HG03521 (cell line): Measurements from ENCODE around the gene SOHLH1.

Experiments
- ATAC-seq: cut with Tn5 transposase; IDR thresholded peaks from one replicate; pipeline ENCODE4 v1.9.1; 2021; ENCODE audit warnings: mild to moderate bottlenecking, moderate library complexity; ENCODE audit not compliant: unreplicated experiment

Gene SOHLH1

DNA sequence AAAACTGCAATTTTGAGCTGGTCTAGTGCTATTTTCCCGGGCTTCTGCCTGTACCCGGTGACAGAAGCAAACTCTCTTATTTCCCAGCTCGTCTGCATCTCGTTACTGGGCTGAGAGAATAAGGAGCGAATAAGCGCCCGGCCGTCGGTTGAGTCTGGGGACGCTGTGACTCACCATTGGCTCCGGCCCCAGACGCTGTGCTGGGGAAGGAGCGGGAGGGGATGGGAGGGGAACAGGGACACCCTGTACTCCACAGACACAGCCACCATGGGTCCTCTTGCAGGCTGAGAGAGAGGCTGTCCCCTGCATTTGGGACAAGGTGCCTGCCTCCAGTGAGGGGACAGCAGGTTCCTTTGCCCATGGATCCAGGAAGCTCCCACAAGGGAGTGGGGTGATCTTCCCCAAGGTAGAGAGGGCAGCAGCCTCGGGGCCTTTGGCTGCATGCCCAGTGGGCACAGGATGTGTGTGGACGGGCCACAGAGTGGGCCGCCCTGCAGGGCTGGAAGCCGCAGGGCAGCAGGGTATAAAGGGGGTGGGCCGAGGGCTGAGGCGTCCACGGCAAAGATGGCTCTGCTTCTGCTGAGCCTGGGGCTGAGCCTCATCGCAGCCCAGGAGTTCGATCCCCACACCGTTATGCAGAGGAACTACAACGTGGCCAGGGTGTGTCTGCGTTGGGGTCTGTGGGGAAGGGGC, 36.4 kb downstream of the SOHLH1 start, which contains the start of gene LCN9:
Gene LCN9, plus strand, starts transcription at position 552 of the 693 bp plus-strand sequence. Its CDS starts 13 bp downstream, at position 565.
- ATAC-seq: no peak

DNA sequence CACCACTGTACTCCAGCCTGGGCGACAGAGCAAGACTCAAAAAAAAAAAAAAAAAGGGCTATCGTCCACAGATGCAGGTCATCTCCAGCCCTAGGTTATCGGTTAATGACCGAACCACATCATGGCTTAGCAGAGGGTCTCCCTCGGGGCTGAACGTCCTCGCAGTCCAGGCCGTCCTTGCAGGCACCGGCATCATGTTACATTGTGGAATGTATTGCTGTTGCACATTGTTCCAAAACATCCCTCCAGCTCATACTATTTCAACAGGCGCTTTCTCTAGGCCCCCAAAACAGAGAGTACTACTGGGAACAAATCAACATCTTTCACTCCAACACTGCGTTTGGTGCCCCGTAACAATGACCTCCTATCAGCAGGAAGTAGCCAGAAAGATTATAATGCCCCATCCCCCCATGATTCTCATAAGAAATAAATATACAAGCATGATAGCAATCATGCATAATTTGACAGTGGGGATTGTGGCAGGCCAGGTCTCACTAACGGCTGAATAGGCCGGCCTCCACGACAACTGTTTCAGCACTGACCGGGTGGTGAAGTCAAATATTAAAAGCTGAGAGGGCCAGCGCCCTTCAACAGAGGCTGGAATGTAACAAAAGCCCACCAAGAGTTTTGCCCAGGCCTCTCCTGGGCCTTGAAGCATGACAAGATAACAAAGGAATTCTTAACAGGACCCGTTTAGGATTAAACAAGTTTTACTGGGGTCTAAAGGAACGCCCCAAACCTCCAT, 37.3 kb downstream of the SOHLH1 start:
- no peak for ATAC-seq

DNA sequence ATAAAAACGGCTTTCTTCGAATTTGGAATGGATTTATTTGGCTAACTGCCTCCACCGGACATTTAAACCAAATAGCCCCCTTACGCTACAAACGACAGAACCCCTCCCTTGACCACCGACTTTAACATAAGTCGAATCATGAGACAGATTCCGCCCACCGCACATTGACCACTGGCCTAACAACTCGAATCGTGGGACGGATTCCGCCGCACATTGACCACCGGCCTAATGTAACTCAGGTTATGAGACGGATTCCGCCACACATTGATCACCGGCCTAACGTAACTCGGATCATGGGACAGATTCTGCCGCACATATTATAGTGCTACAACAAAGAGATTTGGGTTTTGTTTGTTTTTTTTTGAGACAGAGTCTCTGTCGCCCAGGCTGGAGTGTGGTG, 38.9 kb downstream of the SOHLH1 start:
- ATAC-seq: no peak

DNA sequence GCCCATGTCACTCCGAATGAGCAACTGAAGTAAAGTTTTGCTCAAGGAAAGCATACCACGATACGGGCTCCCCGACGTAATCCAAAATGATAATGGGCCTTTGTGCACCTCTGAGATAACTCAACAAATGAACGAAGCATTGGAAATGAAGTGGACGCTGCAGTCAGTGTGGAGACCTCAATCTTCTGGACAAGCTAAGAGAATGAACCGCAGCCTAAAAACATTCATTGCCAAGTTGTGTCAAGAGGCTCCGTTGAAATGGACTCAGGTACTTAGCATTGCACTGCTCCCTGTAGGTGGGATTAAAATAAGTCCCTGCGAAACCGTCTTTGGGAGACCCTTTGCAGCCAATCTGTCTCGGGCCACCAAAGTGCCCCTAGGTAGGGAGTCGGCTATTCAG, 40.0 kb downstream of the SOHLH1 start:
- ATAC-seq: no peak

DNA sequence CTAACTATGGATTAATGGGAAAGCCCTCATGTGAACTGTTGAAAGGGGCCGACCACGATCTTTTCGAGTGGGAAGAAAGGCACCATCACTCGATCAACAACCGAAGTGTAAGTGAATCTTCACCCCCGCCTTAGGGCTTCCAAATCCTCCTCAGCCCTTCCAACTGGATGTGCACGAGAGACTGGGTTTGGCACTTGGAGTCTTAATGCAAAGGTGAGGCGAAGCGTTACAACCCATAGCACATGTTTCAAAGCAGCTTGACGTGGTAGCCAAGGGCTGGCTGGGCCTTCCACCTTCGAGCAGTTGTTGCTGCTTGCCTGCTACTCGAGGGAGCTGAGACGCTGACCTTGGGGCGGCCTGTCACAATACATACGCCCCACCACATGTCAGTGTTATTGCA, 41.9 kb downstream of the SOHLH1 start:
- ATAC-seq: no peak

DNA sequence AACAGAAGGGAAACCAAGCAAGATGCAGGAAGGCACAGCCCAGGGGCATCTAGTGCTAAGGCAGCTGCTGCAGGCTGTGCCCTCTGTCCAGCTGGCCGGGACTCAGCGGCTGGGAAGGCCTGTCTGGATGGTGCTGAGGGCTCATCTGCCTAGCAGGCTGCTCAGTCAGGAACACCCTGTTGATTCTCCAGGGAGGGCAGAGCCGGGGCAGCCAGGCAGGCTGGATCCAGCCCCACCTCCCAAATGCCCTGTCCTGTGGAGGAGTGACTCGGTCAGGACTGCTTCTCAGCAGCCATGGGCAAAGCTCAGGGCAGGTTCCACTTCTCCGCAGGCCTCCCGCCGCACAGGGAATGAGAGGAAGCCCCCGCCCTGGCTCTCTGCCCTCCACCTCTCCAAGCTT, 44.0 kb downstream of the SOHLH1 start:
- ATAC-seq: no peak

DNA sequence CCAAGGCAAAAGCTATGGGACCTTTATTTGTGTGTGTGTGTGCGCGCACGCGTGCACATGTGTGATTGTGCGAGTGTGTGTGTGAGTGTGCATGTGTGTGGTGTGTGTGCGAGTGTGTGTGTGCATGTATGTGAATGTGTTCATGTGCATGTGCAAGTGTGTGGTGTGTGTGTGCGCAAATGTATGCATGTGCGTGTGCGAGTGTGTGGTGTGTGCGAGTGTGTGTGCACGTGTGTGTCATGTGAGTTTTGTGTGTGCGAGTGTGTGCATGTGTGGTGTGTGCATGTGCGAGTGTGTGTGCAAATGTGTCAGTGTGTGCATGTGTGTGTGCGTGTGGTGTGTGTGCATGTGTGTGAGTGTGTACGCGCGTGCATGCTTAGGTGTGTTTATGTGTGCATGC, 48.9 kb downstream of the SOHLH1 start:
- ATAC-seq: no peak

DNA sequence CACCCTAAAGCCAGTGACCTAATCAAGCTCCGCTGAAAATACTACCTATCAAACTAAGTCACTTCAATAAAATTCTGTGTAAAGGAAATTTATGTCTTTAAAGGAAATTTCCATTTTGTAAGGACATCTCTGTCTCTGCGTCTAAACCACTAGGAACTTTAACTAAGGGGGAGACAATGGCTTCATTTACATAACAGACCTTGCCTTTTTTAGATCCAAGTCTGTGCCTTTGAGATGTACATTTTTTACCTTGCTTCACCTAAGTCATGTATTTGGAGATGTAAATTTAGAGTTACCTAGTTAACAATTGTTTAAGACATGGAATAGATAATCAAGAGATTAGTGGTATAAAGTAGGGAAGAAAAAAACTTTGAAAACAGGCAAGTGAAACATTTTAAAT, 49.8 kb downstream of the SOHLH1 start:
- no peak for ATAC-seq

DNA sequence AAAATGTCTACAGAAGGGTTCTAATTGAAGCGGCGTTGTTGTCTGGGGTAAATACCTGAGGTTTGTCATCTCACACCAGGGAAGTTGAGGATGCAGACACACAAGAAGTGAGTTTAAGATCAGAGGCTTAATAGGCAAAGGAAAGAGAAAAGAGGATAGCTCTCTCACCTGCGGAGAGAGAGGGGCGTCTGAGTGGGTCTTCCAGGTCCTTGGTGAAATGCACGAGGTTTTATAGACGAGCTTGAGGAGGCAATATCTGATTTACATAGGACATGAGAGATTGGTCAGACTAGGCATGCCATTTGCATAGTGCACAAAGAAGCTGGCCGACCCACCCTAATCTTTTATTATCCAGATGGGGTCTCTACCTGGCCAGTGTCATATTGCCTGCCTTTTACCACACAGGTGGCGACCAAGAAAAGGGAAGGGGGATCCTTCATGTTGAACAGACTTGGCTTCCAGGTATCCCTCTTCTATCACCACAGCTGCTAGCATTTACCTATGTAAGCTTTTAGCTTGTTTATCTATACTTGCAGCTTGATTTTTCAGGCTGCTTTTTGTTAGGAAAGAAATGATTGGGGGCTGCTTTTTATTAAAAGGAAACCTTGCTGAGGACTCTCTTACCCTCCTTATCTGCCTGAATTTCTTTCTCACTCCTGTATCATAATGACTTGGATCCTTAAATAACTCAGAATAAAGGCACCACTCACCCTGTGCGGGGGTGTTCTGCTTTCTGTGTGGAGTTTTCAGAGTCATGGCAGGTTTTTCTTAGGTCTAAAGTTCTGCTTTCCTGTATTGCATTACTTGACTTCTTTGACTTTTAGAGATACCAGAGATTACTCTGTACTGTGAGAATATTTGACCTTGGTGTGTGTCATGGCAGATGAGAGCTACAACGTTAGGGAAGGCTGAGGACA, 50.5 kb downstream of the SOHLH1 start:
- ATAC-seq: no peak

DNA sequence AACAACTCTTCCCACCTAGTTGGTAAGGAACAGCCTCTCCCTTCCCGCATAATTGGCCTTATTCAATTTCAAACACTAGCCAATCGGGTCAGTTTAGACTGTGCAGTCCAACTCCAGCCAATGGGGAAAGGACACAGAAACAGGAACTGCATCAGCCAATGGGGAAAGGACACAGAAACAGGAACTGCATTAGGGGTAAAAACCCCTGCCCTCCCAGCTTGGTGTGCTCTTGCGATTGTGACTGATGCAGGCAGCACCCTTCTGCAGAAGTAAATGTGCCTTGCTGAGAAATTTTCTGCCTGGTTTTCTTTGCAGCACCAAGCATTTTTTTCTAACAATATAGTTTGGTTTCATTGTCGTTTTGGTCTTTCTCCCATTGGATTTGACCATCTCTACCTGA, 51.4 kb downstream of the SOHLH1 start:
- no peak for ATAC-seq

DNA sequence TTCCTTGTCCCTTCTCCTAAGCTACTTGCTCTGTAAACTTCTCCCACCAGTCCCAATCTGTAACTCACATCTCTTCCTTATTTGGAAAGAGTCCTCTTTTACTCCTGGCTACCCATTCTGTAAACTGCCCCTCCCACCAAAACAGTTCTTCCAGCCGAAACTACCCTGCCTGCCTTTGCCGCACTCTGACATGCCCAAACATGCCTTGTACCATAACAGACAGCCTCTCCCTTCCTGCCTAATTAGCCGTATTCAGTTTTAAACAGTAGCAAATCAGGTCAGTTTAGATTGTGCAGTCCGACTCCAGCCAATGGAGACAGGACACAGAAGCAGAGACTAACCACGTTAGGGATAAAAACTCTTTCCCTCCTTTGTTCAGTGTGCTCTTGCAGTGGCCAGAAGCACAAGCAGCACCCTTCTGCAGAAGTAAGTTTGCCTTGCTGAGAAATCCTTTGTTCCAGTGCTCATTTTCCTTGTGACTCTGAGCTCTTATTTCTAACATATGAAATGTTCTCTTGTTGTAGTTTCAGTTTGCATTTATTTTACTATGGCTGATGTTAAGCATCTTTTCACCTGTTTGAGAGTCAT, 54.6 kb downstream of the SOHLH1 start:
- no peak for ATAC-seq
